ENCODE results near the gene FLAD1.

FLAD1 gene

GRCh38 chr1:154982897-154983648 lies at the start of gene FLAD1:
Gene FLAD1, plus strand, starts transcription at chr1:154983344. Its CDS starts 351 bp downstream, at chr1:154983695.
- DNase-seq, result peak; percentile 94 to 95

DNA sequence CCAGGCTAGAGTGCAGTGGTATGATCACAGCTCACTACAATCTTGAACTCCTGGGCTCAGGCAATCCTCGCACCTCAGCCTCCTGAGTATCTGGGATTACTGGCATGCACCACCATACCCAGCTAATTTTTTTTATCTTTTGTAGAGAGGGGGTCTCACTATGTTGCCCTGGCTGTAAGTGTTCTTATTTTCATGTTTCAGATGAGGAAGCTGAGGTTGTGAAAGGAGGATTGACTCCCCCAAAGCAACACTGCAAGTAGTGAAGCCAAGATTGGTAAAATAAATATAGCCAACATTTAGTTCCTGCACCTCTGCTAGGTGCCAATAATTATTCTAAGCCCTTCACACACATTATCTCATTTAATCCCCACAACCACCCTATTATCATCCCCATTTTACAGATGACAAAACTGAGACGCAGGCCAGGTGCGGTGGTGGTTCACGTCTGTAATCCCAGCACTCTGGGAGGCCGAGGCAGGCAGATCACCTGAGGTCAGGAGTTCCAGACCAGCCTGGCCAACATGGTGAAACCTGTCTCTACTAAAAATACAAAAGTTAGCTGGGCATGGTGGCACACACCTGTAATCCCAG lies 48.7 kb upstream of the FLAD1 start:
- DNase-seq, result no peak

DNA sequence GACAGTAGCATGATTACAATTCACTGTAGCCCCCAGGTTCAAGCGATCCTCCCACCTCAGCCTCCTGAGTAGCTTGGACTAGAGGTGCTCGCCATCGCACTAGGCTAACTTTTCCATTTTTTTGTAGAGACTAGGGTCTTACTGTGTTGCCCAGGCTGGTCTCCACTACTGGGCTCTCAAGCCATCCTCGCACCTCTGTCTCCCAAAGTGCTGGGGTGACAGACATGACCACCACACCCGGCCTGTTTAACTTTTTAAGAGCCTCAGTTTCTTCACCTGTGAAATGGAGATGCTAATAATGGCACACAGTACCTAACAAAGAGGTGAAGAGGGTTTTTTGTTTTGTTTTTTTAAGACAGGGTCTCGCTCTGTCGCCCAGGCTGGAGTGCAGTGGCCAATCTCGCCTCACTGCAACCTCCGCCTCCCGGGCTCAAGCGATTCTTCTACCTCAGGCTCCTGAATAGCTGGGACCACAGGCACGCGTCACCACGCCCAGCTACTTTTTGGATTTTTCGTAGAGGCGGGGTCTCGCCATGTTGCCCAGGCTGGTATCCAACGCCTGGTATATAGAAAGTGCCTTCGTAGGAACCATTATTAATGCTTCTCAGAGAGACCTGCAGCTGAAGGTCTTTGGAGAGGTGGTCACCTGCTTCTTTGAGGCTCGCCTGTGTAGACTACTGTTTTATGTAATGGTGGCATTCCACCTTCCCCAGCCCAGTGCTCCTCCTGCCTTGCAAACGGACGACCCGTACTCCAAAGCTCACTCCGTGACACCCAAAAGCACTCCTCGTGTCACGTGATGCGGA lies 47.2 kb upstream of the FLAD1 start:
- no peak for DNase-seq

GRCh38 chr1:154936555-154937084 lies 46.5 kb upstream of the FLAD1 start, which contains the start of gene PMVK:
Gene PMVK, minus strand, starts transcription at chr1:154936719. Its CDS starts 34 bp downstream, at chr1:154936685.
- DNase-seq, result peak; percentile 95 to 97

DNA sequence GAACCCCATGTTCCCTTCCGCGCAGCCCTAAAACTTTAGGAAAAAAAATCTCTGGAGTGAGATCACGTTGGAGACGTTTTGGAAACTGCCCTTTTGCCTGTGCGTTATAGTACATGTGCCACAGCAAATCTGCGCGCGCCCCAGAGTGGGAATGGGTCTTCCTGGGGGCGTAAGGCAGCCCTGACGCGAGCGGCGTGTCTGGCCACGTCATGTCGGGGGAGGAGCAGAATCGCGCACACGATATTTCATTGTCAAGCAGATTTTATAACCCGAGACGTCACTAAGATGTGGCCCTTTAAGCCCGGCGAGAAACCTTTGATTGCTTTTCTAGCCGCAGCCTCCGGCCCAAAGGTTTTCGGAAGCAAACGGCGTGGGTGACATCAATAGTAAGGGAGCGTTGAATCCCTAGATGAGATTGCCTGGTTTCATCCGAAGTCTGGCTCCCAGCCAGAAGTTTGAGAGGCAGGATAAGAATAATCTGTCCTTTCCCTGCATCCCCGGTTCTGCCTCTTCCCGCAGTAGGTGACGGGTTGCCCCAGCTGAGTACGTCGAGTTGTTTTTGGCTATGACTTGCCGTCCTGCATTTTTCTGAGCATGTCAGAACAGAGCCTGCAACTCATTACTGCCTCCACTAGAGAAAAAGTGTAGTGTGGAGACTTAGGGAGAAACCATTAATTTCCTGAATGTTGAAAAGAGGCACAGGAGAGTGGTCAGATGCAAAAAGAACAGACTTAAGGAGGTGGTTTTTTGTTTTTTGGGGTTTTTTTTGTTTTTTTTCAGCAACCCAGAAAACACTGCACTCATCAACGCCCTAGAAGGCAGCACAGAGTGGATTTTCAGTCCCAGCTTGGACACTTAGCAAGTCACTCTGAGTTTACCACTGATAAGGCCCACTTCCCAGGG lies 45.8 kb upstream of the FLAD1 start:
- DNase-seq, result peak; percentile 89 to 91

DNA sequence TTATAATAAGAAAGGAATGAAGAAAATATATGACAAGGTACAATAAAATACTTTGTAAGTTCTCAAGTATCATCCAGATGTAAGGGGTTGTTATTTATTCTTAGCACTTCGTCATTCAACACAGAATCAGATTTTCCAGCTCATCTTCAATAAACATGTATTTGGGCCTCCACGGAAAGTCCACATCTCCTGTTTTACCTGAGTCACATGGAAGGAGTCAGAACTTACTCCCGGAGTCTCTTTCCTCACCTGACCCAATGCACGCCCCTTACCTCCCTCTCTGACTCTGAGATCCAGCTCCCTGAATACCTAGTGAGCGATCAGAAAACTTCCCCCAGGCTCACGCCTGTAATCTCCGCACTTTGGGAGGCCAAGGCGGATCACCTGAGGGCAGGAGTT lies 45.2 kb upstream of the FLAD1 start:
- DNase-seq, result no peak

DNA sequence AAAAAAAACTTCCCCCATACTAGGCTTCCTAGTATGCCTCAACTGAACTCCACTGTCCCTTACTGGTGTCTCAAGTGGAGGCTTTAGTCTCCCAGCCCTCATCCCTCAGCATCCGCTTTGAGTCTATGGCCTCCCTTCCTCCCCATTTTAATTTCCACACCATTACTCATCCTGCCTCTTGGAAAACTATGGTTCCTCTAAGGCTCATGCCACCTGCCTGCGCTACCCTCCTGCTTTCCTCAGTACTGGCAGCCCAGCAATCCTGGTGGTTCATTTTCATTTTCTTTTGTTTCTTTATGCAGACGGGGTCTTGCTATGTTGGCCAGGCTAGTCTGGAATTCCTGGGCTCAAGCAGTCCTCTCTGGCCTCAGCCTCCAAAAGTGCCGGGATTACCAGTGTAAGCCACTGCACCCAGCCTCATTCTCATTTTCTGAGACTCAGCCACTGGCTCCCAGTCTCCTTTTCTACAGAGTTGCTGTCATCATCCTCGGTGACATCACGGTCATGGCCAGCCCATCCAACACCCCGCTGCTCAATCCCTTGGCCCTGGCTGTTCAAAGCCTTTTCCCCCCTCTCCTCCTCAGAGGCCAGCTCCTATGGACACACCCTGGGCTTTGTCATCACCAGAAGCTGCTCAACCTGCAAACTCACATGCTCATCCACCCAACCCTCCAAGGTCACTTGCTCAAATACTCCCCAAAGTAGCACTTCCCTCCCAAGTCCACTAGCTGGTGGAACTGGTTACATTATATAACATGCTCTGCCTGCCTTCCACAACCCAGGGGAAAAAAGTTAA lies 44.3 kb upstream of the FLAD1 start:
- DNase-seq, result no peak

DNA sequence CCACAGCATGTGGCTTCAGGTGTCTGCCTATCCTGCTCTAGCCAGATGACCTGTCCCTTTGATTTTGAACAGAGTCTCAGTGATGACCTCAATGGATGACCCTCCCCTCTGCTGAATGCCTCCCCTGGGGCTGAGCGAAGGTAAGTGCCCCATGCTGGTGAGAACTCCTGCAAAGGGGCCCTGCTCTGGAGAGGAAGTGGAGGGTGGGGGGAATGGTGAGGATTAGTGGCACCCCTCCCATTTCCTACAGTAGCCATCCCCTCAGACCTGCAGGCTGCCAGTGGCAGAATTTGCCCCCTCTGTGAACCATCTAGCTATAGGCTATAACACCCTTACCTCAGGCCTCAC lies 43.0 kb upstream of the FLAD1 start:
- DNase-seq, result no peak

DNA sequence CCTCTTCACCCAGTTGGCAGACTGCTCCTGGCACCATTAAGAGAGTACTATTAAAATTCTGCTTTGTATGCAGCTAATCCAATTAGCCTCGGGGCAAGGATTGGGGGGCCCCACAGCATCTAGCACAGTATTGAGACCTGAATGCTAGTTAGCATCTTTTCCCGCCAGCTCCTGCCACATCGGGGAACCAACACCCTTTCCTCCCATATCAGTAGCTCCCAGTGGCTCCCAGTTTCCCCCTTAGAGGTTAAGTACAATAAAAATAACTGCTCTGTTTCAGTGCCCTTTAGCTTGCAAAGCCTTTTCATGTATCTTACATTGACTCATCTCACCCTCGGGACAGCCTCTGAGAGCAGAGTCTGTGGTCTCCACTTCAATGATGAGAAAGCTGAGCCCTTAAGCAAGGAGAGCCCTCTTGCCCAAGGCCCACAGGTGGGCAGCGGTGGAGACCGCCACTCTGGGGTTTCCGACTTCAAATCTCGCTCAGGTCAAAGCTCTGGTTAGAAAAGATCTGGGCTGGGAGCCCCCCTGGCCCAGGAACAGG lies 42.4 kb upstream of the FLAD1 start:
- DNase-seq, result no peak

- no peak for DNase-seq
Measured at GRCh38 chr1:154941333-154942013, 41.7 kb upstream of the FLAD1 start.

- DNase-seq, result peak in 1 of 2 donors; percentile 39
Measured at GRCh38 chr1:154943649-154944400, 39.3 kb upstream of the FLAD1 start.

DNA sequence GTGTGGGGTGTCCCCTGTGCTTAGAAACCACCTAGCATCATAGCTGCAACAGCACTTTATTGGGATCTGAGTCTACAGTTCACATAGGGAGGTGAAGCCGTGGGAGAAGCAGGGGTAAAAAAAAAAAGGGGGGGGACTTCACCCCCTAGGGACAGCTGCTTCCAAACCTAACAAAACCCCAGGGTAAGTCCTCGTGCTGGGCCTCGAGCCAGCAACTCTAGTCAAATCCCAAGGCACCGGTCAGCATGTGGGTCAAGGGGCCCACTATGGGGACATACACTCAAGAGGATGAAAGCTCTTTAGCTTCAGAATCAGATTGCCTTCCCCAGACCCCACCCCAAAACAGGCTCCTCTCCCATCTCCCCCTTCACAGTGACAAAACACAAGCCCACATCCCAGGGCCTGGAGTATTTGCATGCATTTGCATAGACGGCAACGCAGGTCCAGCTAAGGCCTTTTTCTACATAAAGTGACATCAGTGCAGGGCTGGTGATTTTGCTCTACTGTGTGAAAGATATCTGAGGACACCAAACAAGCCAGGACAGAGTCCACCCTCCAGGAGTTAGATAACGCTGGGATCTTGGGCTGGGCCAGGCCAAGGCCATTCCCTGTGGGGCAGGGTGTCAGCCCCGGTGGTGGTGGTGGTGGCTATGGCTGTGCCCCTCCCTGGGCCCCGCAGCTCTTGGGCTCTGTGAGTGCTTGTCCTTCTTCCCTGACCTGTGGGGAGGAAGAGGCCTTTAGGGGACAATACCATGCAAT lies 38.6 kb upstream of the FLAD1 start:
- DNase-seq, result no peak

DNA sequence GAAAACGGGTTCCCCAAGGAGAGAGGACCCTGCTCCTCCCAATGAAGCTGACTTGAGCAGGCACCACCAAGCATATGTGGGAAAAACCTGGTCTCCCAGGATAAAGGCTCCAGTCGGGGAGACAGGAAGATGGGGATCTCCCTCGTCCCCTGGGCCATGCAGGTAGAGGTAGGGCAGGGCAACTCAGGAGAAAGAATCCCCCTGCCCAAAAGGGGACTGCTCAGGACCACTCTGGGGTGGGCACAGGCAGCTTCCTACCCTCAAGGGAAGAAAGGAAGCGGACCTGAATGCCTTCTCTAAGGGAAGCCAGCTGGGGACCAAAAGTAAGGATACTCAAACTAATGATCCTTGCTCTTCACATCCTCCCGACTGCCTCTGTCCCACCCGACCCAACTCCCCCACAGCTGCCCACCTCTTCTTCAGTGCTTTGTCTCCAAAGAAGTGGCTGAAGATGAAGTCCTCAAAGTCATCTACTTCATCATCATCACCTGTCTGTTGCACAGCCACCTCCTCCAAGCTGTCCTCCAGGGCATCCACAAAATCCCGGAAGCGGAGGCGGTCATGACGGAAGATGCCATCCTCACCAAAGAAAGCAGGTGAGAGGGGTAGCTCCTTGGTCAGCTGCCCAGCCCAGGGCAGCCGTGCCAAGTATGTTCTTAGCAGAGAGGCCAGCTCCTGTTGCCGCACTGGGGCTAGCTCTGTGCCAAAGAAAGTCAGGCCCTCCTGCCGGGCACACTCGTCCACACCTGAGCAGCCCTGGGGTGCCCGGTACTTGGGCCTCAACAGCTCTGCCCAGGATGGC lies 37.8 kb upstream of the FLAD1 start:
- DNase-seq, result no peak

- DNase-seq, result no peak
Measured at GRCh38 chr1:154945962-154946850, 36.9 kb upstream of the FLAD1 start.

DNA sequence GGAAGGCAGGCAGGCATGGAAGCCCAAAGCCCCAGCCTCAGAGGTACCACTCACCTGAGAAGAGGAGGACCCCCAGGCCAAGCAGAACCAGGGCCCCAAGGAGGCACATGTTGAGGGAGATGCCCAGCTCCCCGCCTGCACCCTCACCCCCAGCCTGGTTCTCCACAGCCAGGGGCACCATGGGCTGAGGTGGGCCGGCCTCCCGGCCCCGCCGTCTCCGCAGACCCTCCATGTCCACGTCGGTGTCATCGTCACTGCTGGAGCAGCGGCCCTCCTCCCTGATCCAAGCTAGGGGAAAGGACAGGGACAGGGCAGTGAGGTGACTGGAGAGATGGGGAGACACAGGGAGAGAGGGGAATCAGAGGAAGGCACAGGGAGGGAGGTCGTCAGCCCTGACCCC lies 35.1 kb upstream of the FLAD1 start:
- DNase-seq, result no peak

DNA sequence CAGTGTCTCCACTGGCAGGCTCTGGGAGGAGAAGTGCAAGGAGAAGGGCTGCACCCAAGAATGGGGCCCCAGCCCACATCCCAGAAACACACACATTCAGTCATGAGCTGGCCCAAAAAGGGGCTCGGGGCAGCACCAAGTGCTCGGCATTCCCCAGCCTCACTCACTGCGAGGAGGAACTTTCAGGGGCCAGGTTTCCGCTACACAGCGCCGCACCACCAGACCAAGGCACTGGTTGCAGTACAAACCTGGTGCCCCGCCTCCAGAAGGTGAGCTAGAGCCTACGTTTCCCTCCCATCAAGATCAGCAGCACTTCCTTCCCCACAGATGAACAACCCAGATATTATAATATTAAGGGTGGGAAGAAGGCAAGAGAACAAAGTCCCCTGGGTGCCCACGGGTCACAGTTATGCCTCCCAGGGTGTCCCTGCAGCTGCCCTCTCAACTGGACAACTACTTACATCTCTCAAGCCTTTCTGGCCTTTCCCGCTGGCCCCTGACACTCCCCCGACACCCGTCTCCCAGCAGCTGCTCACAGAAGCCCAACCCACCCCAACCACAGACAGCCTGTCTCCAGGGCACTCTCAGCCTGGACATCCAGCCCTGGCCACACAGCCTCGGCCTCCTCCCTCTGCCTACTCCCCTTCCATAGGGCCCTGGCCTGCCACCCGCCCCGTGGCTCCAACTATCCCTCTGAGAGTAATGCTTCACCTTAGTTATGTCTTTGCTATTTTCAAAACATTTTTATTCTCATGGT lies 31.1 kb upstream of the FLAD1 start:
- DNase-seq, result peak; percentile 55 to 62

Measured in activated CD4-positive, alpha-beta T cell treated with anti-CD3 and anti-CD28 coated beads for 4 hours (primary cell).